Measurements from ENCODE around the gene CDK6. TPM values are rescaled to one million over a fixed set of nuclear protein-coding genes. Genes with fewer than 3 reads are reported as not detected.
A peak's percentile ranks its signal among the peaks of the same experiment; 100 is the strongest.

Gene CDK6
- polyA plus RNA-seq, 2 of the 4 experiments (the other 2 are of a cell fraction): 13.6 to 25.9 TPM

DNA sequence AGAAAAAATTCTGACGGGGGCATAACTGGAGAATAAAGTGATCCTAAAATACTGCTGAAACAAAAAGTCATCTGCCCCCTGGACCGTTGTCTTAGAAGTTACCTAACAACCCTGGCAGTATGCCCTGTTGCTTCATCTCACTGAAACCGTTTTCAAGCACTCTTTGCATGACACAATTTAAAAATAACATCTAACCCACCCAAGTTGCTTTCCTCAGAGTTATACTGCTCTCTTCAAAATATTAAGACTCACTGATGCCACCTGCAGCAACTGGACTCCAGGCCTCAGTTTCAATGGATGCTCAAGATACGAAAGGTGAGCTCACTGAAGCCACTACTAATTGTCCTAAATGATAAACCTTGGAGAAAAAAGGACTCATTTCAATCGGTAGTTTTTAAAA is 57.4 kb downstream of the CDK6 start:
- H3K4me2 ChIP-seq: peak overlapping the region; percentile 29
- peak in 1 of 2 experiments; percentile 66 for DNase-seq (ENCODE audit: low read depth in 1 of 2, low spot score in 1 of 2)

DNA sequence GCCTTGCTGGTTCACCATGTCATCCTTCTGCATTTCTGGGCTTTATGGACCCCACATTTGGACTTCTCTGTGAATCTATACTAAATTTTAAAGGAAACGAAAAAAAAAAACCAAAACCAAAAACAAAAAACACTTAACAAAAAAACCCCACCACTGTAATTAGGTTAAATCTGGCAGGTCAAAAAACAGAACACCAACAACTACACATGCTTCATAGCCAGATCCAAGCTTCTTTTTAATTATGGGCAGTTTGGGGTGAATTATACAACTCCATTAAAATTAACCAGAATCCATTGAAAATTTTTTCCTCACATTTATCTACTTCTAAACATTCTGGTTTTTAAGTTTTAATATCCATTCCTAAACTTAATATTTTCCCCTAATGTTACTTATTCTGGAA is 58.4 kb downstream of the CDK6 start:
- no peak overlapping the region for H3K4me2 ChIP-seq
- CTCF ChIA-PET: interaction anchor here (1.5 to 1.6 kb wide), 2 partner anchors 11 to 55 kb away, joined by 6 read pairs; no protein-coding TSS in a partner anchor
- FAIRE-seq (no peak), DNase-seq (ENCODE audit: low read depth in 1 of 2, low spot score in 1 of 2) (no peak), ATAC-seq (no peak)
- POLR2A ChIA-PET: no interaction called here
- WGBS (ENCODE audit: missing lambda C conversion rate): 91% methylated on average over 1 of the region's 1 CpG
- H3K9me3 ChIP-seq: peaks cover 8% of the 10 kb centered on the region; the same call in 2 of the 3 replicates
- H3K4me3 ChIP-seq: no peak overlapping the region
- H3K27ac ChIP-seq: peak overlapping the region; percentile 4 to 38; a peak in 2 of 6 replicates
- H3K4me1 ChIP-seq: peaks cover 68% of the 10 kb centered on the region
- TF ChIP-seq, protein P1, sequence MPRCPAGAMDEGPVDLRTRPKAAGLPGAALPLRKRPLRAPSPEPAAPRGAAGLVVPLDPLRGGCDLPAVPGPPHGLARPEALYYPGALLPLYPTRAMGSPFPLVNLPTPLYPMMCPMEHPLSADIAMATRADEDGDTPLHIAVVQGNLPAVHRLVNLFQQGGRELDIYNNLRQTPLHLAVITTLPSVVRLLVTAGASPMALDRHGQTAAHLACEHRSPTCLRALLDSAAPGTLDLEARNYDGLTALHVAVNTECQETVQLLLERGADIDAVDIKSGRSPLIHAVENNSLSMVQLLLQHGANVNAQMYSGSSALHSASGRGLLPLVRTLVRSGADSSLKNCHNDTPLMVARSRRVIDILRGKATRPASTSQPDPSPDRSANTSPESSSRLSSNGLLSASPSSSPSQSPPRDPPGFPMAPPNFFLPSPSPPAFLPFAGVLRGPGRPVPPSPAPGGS (IDR thresholded peaks at IDR 0.05): no peak
- no peak for TF ChIP-seq HOXB5 (CRISPR knock-in tag; IDR thresholded peaks at IDR 0.05)
- TF ChIP-seq, protein P2, sequence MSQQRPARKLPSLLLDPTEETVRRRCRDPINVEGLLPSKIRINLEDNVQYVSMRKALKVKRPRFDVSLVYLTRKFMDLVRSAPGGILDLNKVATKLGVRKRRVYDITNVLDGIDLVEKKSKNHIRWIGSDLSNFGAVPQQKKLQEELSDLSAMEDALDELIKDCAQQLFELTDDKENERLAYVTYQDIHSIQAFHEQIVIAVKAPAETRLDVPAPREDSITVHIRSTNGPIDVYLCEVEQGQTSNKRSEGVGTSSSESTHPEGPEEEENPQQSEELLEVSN (IDR thresholded peaks at IDR 0.05; ENCODE audit: borderline replicate concordance, low read depth): no peak
- no peak for TF ChIP-seq RFX5 (IDR thresholded peaks at IDR 0.05)
- no peak for TF ChIP-seq JUNB (IDR thresholded peaks at IDR 0.05)
- no peak for TF ChIP-seq ESRRA (IDR thresholded peaks at IDR 0.05; ENCODE audit: borderline replicate concordance, low read length)
- no peak for TF ChIP-seq SMC3 (IDR thresholded peaks at IDR 0.05)
- TF ChIP-seq NFE2L2 (conservative IDR thresholded peaks at IDR 0.05; ENCODE audit: low read length): no peak
- TF ChIP-seq MYC (IDR thresholded peaks at IDR 0.05; ENCODE audit: borderline replicate concordance, low read length): no peak
- TF ChIP-seq RCOR1 (IDR thresholded peaks at IDR 0.05; ENCODE audit: low read depth, low read length): no peak
- TF ChIP-seq, protein P3, sequence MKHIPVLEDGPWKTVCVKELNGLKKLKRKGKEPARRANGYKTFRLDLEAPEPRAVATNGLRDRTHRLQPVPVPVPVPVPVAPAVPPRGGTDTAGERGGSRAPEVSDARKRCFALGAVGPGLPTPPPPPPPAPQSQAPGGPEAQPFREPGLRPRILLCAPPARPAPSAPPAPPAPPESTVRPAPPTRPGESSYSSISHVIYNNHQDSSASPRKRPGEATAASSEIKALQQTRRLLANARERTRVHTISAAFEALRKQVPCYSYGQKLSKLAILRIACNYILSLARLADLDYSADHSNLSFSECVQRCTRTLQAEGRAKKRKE (CRISPR knock-in tag; IDR thresholded peaks at IDR 0.05; ENCODE audit: low read depth): no peak
- no peak for TF ChIP-seq TP53 (CRISPR knock-in tag; IDR thresholded peaks at IDR 0.05)
- no peak for TF ChIP-seq BHLHE40 (IDR thresholded peaks at IDR 0.05; ENCODE audit: low read depth, low read length)
- TF ChIP-seq POLR2AphosphoS2 (conservative IDR thresholded peaks at IDR 0.05; ENCODE audit: low read length): no peak

More for the DNA sequence above, 57.4 kb downstream of the CDK6 start:
- Histone ChIP-seq H3K4me3 (no peak overlapping the region), H3K4me1 (peaks cover 68% of the 10 kb centered on the region), H3K9me3 (peaks cover 8% of the 10 kb centered on the region; the same call in 2 of the 3 replicates), H3K27ac (peak overlapping the region; percentile 41 to 80; a peak in 5 of 6 replicates)
- ChIA-PET CTCF (interaction anchor here (1.5 to 1.6 kb wide), 2 partner anchors 12 to 54 kb away, joined by 6 read pairs; no protein-coding TSS in a partner anchor), POLR2A (no interaction called here)
- TF ChIP-seq, protein P4, sequence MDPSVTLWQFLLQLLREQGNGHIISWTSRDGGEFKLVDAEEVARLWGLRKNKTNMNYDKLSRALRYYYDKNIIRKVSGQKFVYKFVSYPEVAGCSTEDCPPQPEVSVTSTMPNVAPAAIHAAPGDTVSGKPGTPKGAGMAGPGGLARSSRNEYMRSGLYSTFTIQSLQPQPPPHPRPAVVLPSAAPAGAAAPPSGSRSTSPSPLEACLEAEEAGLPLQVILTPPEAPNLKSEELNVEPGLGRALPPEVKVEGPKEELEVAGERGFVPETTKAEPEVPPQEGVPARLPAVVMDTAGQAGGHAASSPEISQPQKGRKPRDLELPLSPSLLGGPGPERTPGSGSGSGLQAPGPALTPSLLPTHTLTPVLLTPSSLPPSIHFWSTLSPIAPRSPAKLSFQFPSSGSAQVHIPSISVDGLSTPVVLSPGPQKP (IDR thresholded peaks at IDR 0.05; ENCODE audit: low read depth, low read length): no peak
- TF ChIP-seq JUNB (IDR thresholded peaks at IDR 0.05): 0 out of 2 replicates have a peak, but pooled peaks have one; percentile 20
- TF ChIP-seq CEBPB (IDR thresholded peaks at IDR 0.05): peak; percentile 73 to 90
- peak; percentile 53; the same call in 2 of the 3 replicates for TF ChIP-seq SMC3 (IDR thresholded peaks at IDR 0.05)
- TF ChIP-seq, protein P5, sequence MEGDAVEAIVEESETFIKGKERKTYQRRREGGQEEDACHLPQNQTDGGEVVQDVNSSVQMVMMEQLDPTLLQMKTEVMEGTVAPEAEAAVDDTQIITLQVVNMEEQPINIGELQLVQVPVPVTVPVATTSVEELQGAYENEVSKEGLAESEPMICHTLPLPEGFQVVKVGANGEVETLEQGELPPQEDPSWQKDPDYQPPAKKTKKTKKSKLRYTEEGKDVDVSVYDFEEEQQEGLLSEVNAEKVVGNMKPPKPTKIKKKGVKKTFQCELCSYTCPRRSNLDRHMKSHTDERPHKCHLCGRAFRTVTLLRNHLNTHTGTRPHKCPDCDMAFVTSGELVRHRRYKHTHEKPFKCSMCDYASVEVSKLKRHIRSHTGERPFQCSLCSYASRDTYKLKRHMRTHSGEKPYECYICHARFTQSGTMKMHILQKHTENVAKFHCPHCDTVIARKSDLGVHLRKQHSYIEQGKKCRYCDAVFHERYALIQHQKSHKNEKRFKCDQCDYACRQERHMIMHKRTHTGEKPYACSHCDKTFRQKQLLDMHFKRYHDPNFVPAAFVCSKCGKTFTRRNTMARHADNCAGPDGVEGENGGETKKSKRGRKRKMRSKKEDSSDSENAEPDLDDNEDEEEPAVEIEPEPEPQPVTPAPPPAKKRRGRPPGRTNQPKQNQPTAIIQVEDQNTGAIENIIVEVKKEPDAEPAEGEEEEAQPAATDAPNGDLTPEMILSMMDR (IDR thresholded peaks at IDR 0.05): 0 out of 3 replicates have a peak, but pooled peaks have one; percentile 20
- TF ChIP-seq, protein P6, sequence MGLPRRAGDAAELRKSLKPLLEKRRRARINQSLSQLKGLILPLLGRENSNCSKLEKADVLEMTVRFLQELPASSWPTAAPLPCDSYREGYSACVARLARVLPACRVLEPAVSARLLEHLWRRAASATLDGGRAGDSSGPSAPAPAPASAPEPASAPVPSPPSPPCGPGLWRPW (IDR thresholded peaks at IDR 0.05): 0 out of 2 replicates have a peak, but pooled peaks have one; percentile 26
- TF ChIP-seq, protein P2 (IDR thresholded peaks at IDR 0.05; ENCODE audit: borderline replicate concordance, low read depth): no peak
- TF ChIP-seq JUN (IDR thresholded peaks at IDR 0.05): peak in 1 of 2 experiments; percentile 42; a peak in 1 of 5 replicates
- TF ChIP-seq RAD21 (conservative IDR thresholded peaks at IDR 0.05 in 1 of 2, IDR thresholded peaks at IDR 0.05 in 1 of 2): peak in 1 of 2 experiments; percentile 54; a peak in 3 of 5 replicates
- peak; percentile 29 to 63; a peak in 3 of 5 replicates for TF ChIP-seq EP300 (IDR thresholded peaks at IDR 0.05)
- ATAC-seq (peak; percentile 23 to 69; a peak in 5 of 6 replicates), FAIRE-seq (no peak)
- 48% methylated on average over 5 of the region's 5 CpGs for WGBS (ENCODE audit: missing lambda C conversion rate)

Data from A549 (cell line).